Mesendoderm (in vitro differentiated cells): ENCODE measurements around the gene C20orf173.

Source experiments
- DNase-seq: peaks from one replicate; pipeline ENCODE4 v3.0.0; 2013
- H2AK5ac ChIP-seq: 2 replicates; pipeline ENCODE4 v1.6.1; 2013; ENCODE audit warnings: low read length, inconsistent platforms
- H2BK120ac ChIP-seq: 2 replicates; pipeline ENCODE4 v1.6.1; 2013; ENCODE audit warnings: low read depth, mild to moderate bottlenecking, low read length, moderate library complexity, mixed read lengths
- H2BK15ac ChIP-seq: replicated peaks from 2 replicates; pipeline ENCODE4 v1.6.1; 2013; ENCODE audit warnings: low read depth, mild to moderate bottlenecking, moderate library complexity
- H2BK5ac ChIP-seq: 2 replicates; pipeline ENCODE4 v1.6.1; 2013; ENCODE audit warnings: low read length, inconsistent platforms
- H3K18ac ChIP-seq: 2 replicates; pipeline ENCODE4 v1.6.1; 2013; ENCODE audit warnings: mild to moderate bottlenecking, low read length, mixed read lengths
- H3K23ac ChIP-seq: one replicate; pipeline ENCODE4 v1.6.1; 2013; ENCODE audit warnings: low read length
- H3K27ac ChIP-seq: 2 replicates; pipeline ENCODE4 v1.5.1; 2013; ENCODE audit warnings: low read depth, mild to moderate bottlenecking, inconsistent platforms, low read length, moderate library complexity
- H3K27me3 ChIP-seq: 2 replicates; pipeline ENCODE4 v1.6.1; 2013; ENCODE audit warnings: low read length, control low read depth, mild to moderate bottlenecking, inconsistent platforms; ENCODE audit not compliant: insufficient read depth, poor library complexity
- H3K36me3 ChIP-seq: 2 replicates; pipeline ENCODE4 v1.6.1; 2013; ENCODE audit warnings: low read length, inconsistent platforms; ENCODE audit not compliant: control insufficient read depth, insufficient read depth
- H3K4ac ChIP-seq: one replicate; pipeline ENCODE4 v1.6.1; 2013; ENCODE audit warnings: low read depth, mild to moderate bottlenecking, low read length, moderate library complexity
- H3K4me1 ChIP-seq: 2 replicates; pipeline ENCODE4 v1.6.1; 2013; ENCODE audit warnings: low read depth, low read length, inconsistent platforms; ENCODE audit not compliant: control insufficient read depth
- H3K4me2 ChIP-seq: 2 replicates; pipeline ENCODE4 v1.6.1; 2013; ENCODE audit warnings: low read length
- H3K4me3 ChIP-seq: 2 replicates; pipeline ENCODE4 v1.5.1; 2013; ENCODE audit warnings: mild to moderate bottlenecking, low read length
- H3K56ac ChIP-seq: one replicate; pipeline ENCODE4 v1.6.1; 2013; ENCODE audit warnings: low read length
- H3K79me1 ChIP-seq: 2 replicates; pipeline ENCODE4 v1.6.1; 2013; ENCODE audit warnings: low read length, inconsistent platforms
- H3K79me2 ChIP-seq: 2 replicates; pipeline ENCODE4 v1.6.1; 2013; ENCODE audit warnings: mild to moderate bottlenecking, low read length; ENCODE audit not compliant: control insufficient read depth, insufficient read depth
- H3K9ac ChIP-seq: 2 replicates; pipeline ENCODE4 v1.6.1; 2013; ENCODE audit warnings: low read length, inconsistent platforms
- H4K5ac ChIP-seq: one replicate; pipeline ENCODE4 v1.6.1; 2013; ENCODE audit warnings: low read length
- H4K8ac ChIP-seq: one replicate; pipeline ENCODE4 v1.6.1; 2013; ENCODE audit warnings: low read depth, mild to moderate bottlenecking, control low read depth, low read length, moderate library complexity
- WGBS: extraction: QIAGEN DNeasy Blood & Tissue Kit; methylation state at CpG from one replicate; pipeline ENCODE4 v1.1.7; 2013; ENCODE audit warnings: low lambda C conversion rate, missing lambda C conversion rate; ENCODE audit not compliant: insufficient coverage; ENCODE audit errors: extremely low coverage; 5-methylcytosine and 5-hydroxymethylcytosine counted together

C20orf173 gene

DNA sequence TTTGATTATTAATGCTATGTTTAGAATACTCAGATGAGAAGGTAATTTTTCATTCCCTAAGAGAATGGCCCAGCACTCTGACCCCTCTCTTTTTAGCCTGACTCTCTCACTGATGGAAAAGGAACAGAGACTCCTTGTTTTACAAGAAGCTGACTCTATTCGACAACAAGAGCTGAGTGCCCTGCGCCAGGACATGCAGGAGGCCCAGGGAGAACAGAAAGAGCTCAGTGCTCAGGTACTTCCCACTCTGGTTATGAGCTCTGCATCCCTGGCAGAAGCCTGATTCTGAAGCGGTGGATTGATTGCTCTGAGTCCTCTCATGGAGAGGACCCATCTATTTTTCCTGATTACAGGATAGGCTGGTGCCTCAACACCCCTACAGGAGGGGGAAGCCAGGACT lies 33.0 kb downstream of the C20orf173 start:
- Histone ChIP-seq H3K4me3 (no peak overlapping the region), H4K5ac (no peak overlapping the region), H3K4me2 (no peak overlapping the region), H3K79me2 (no peaks in the 10 kb centered on the region), H2AK5ac (no peak overlapping the region), H4K8ac (no peak overlapping the region), H3K9ac (no peak overlapping the region), H3K56ac (no peak overlapping the region), H3K18ac (no peak overlapping the region), H3K4ac (no peak overlapping the region), H3K36me3 (peaks cover 7% of the 10 kb centered on the region), H2BK120ac (no peak overlapping the region), H2BK5ac (no peak overlapping the region), H3K23ac (no peak overlapping the region), H3K79me1 (no peaks in the 10 kb centered on the region), H2BK15ac (no peak overlapping the region), H3K27me3 (no peaks in the 10 kb centered on the region), H3K4me1 (no peaks in the 10 kb centered on the region), H3K27ac (no peak overlapping the region)
- WGBS, result no CpG with 5 or more reads among the region's 3 CpGs
- no peak for DNase-seq

- Histone ChIP-seq H3K79me2 (no peaks in the 10 kb centered on the region), H3K4me1 (no peaks in the 10 kb centered on the region), H2BK5ac (no peak overlapping the region), H3K79me1 (no peaks in the 10 kb centered on the region), H4K5ac (no peak overlapping the region), H3K23ac (no peak overlapping the region), H3K27me3 (no peaks in the 10 kb centered on the region), H4K8ac (no peak overlapping the region), H3K4me3 (no peak overlapping the region), H2AK5ac (no peak overlapping the region), H2BK120ac (no peak overlapping the region), H3K9ac (no peak overlapping the region), H3K27ac (no peak overlapping the region), H2BK15ac (no peak overlapping the region), H3K4ac (no peak overlapping the region), H3K4me2 (no peak overlapping the region), H3K36me3 (peaks cover 8% of the 10 kb centered on the region), H3K56ac (no peak overlapping the region), H3K18ac (no peak overlapping the region)
- DNase-seq, result no peak
- no CpG with 5 or more reads among the region's 6 CpGs for WGBS
These were observed 37.1 kb downstream of the C20orf173 start for GRCh38 chr20:35492352-35492751.

GRCh38 chr20:35491823-35492222 lies 37.6 kb downstream of the C20orf173 start:
- no CpG with 5 or more reads among the region's 5 CpGs for WGBS

GRCh38 chr20:35490736-35491181 lies 38.7 kb downstream of the C20orf173 start:
- no CpG with 5 or more reads among the region's 6 CpGs for WGBS
- no peak overlapping the region for H2AK5ac ChIP-seq

More at GRCh38 chr20:35491823-35492222, 37.6 kb downstream of the C20orf173 start:
- H3K27ac ChIP-seq, result no peak overlapping the region
- DNase-seq, result no peak
- H3K27me3 ChIP-seq, result no peaks in the 10 kb centered on the region
- no peaks in the 10 kb centered on the region for H3K79me1 ChIP-seq
- no peak overlapping the region for H2AK5ac ChIP-seq
- H3K36me3 ChIP-seq, result peaks cover 8% of the 10 kb centered on the region
- H3K18ac ChIP-seq, result no peak overlapping the region
- no peaks in the 10 kb centered on the region for H3K79me2 ChIP-seq
- H4K8ac ChIP-seq, result no peak overlapping the region
- no peak overlapping the region for H3K9ac ChIP-seq
- no peaks in the 10 kb centered on the region for H3K4me1 ChIP-seq
- no peak overlapping the region for H3K4me3 ChIP-seq
- no peak overlapping the region for H2BK5ac ChIP-seq
- H3K23ac ChIP-seq, result no peak overlapping the region
- no peak overlapping the region for H2BK120ac ChIP-seq
- H3K56ac ChIP-seq, result no peak overlapping the region
- H3K4me2 ChIP-seq, result no peak overlapping the region
- H2BK15ac ChIP-seq, result no peak overlapping the region
- no peak overlapping the region for H4K5ac ChIP-seq
- no peak overlapping the region for H3K4ac ChIP-seq

DNA sequence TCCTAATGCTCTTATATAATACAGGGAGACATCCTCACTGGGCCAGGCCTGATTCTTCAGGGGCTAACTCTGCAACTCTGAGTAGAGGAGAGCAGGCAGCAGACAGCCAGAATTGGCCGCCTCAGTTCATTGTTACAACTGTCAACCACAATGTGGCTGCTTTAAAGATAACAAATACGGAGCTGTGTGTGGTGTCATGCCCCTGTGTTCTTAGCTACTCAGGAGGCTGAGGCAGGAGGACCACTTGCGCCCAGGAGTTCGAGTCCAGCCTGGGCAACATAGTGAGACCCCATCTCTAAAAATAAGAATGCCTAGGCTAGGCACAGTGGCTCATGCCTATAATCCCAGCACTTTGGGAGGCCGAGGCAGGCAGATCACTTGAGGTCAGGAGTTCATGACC lies 39.7 kb downstream of the C20orf173 start:
- H3K4ac ChIP-seq, result no peak overlapping the region
- H3K4me3 ChIP-seq, result no peak overlapping the region
- no peak overlapping the region for H3K9ac ChIP-seq
- no peak overlapping the region for H3K18ac ChIP-seq
- no CpG with 5 or more reads among the region's 5 CpGs for WGBS
- no peaks in the 10 kb centered on the region for H3K4me1 ChIP-seq
- no peak overlapping the region for H3K56ac ChIP-seq
- H3K36me3 ChIP-seq, result peaks cover 8% of the 10 kb centered on the region
- no peak overlapping the region for H2AK5ac ChIP-seq
- no peaks in the 10 kb centered on the region for H3K79me2 ChIP-seq
- no peak overlapping the region for H2BK15ac ChIP-seq
- H3K27ac ChIP-seq, result no peak overlapping the region
- H3K4me2 ChIP-seq, result no peak overlapping the region
- no peak overlapping the region for H4K5ac ChIP-seq
- H2BK120ac ChIP-seq, result no peak overlapping the region
- H2BK5ac ChIP-seq, result no peak overlapping the region
- DNase-seq, result no peak
- H3K27me3 ChIP-seq, result no peaks in the 10 kb centered on the region
- no peak overlapping the region for H4K8ac ChIP-seq
- H3K79me1 ChIP-seq, result no peaks in the 10 kb centered on the region
- no peak overlapping the region for H3K23ac ChIP-seq

More at GRCh38 chr20:35490736-35491181, 38.7 kb downstream of the C20orf173 start:
- H3K36me3 ChIP-seq, result peaks cover 8% of the 10 kb centered on the region
- H3K18ac ChIP-seq, result no peak overlapping the region
- H4K5ac ChIP-seq, result no peak overlapping the region
- H3K4me3 ChIP-seq, result no peak overlapping the region
- no peak overlapping the region for H3K56ac ChIP-seq
- H3K79me1 ChIP-seq, result no peaks in the 10 kb centered on the region
- H2BK15ac ChIP-seq, result no peak overlapping the region
- no peak overlapping the region for H4K8ac ChIP-seq
- H3K27ac ChIP-seq, result no peak overlapping the region
- H3K4me2 ChIP-seq, result no peak overlapping the region
- H2BK120ac ChIP-seq, result no peak overlapping the region
- no peak overlapping the region for H3K9ac ChIP-seq
- H3K23ac ChIP-seq, result no peak overlapping the region
- H3K4me1 ChIP-seq, result no peaks in the 10 kb centered on the region
- H3K4ac ChIP-seq, result no peak overlapping the region
- H2BK5ac ChIP-seq, result no peak overlapping the region
- H3K27me3 ChIP-seq, result no peaks in the 10 kb centered on the region
- no peak for DNase-seq
- H3K79me2 ChIP-seq, result no peaks in the 10 kb centered on the region

GRCh38 chr20:35487479-35487878 lies 42.0 kb downstream of the C20orf173 start:
- H3K27ac ChIP-seq, result no peak overlapping the region
- WGBS, result no CpG with 5 or more reads among the region's 4 CpGs
- H3K4me3 ChIP-seq, result no peak overlapping the region
- H3K36me3 ChIP-seq, result peaks cover 4% of the 10 kb centered on the region
- no peak overlapping the region for H2BK120ac ChIP-seq
- H3K4me1 ChIP-seq, result no peaks in the 10 kb centered on the region
- H3K4me2 ChIP-seq, result no peak overlapping the region
- H3K27me3 ChIP-seq, result no peaks in the 10 kb centered on the region
- H3K79me2 ChIP-seq, result no peaks in the 10 kb centered on the region
- no peak overlapping the region for H3K4ac ChIP-seq
- H3K23ac ChIP-seq, result no peak overlapping the region
- H2BK5ac ChIP-seq, result no peak overlapping the region
- no peak overlapping the region for H2BK15ac ChIP-seq
- H3K56ac ChIP-seq, result no peak overlapping the region
- H3K18ac ChIP-seq, result no peak overlapping the region
- H2AK5ac ChIP-seq, result no peak overlapping the region
- no peak overlapping the region for H4K5ac ChIP-seq
- no peak overlapping the region for H3K9ac ChIP-seq
- H3K79me1 ChIP-seq, result no peaks in the 10 kb centered on the region
- no peak for DNase-seq
- no peak overlapping the region for H4K8ac ChIP-seq
